Measurements from ENCODE around the gene CEP135.

Gene CEP135

GRCh38 chr4:55948726-55949481, at the start of gene CEP135:
TSS of gene CEP135 (plus strand) at chr4:55948945. CDS start at chr4:55952131, 3,186 bp downstream.
- peak; percentile 93 for TF ChIP-seq CTCF (IDR thresholded peaks at IDR 0.05; ENCODE audit: extremely low read depth, insufficient read depth, missing control alignments)
- in situ Hi-C loops (cut with MboI; ENCODE audit: low pct_unique_long_range_greater_than_20kb, low sequenced_read_pairs, unreplicated experiment): no loop called here
- peak; percentile 91 for DNase-seq (ENCODE audit: low spot score)

GRCh38 chr4:55902677-55903076, 46.1 kb upstream of the CEP135 start:
- in situ Hi-C loops (cut with MboI; ENCODE audit: low pct_unique_long_range_greater_than_20kb, low sequenced_read_pairs, unreplicated experiment): no loop called here
- DNase-seq (ENCODE audit: low spot score): no peak

GRCh38 chr4:55903577-55903976, 45.2 kb upstream of the CEP135 start:
- no peak for DNase-seq (ENCODE audit: low spot score)
- in situ Hi-C loops (cut with MboI; ENCODE audit: low pct_unique_long_range_greater_than_20kb, low sequenced_read_pairs, unreplicated experiment): no loop called here
- no peak for TF ChIP-seq CTCF (IDR thresholded peaks at IDR 0.05; ENCODE audit: extremely low read depth, insufficient read depth, missing control alignments)

More at GRCh38 chr4:55902677-55903076, 46.1 kb upstream of the CEP135 start:
- TF ChIP-seq CTCF (IDR thresholded peaks at IDR 0.05; ENCODE audit: extremely low read depth, insufficient read depth, missing control alignments): no peak

- in situ Hi-C loops (cut with MboI; ENCODE audit: low pct_unique_long_range_greater_than_20kb, low sequenced_read_pairs, unreplicated experiment): no loop called here
- TF ChIP-seq CTCF (IDR thresholded peaks at IDR 0.05; ENCODE audit: extremely low read depth, insufficient read depth, missing control alignments): no peak
- no peak for DNase-seq (ENCODE audit: low spot score)
Observed at GRCh38 chr4:55904576-55904975, 44.2 kb upstream of the CEP135 start.

- TF ChIP-seq CTCF (IDR thresholded peaks at IDR 0.05; ENCODE audit: extremely low read depth, insufficient read depth, missing control alignments): no peak
- in situ Hi-C loops (cut with MboI; ENCODE audit: low pct_unique_long_range_greater_than_20kb, low sequenced_read_pairs, unreplicated experiment): no loop called here
- DNase-seq (ENCODE audit: low spot score): no peak
Observed at GRCh38 chr4:55906323-55906722, 42.4 kb upstream of the CEP135 start.

GRCh38 chr4:55906989-55907388, 41.8 kb upstream of the CEP135 start:
- no peak for TF ChIP-seq CTCF (IDR thresholded peaks at IDR 0.05; ENCODE audit: extremely low read depth, insufficient read depth, missing control alignments)
- in situ Hi-C loops (cut with MboI; ENCODE audit: low pct_unique_long_range_greater_than_20kb, low sequenced_read_pairs, unreplicated experiment): no loop called here
- no peak for DNase-seq (ENCODE audit: low spot score)

All from GM13977 (cell line).